Testis (tissue), 2 donors: ENCODE results near the gene HOMER1.

Source experiments
- POLR2A ChIP-seq: fragments of 450-650 bp; IDR thresholded peaks from one replicate; pipeline ENCODE4 v1.6.1; 2017; ENCODE audit warnings: antibody characterized with exemption, mild to moderate bottlenecking, moderate library complexity
- TF ChIP-seq, protein P1 (sequence below), 3 experiments: fragments of 450-650 bp in 2 of 3; fragments of 200-600 bp in 1 of 3; sonication (generic) in 1 of 3; IDR thresholded peaks; one replicate each; pipeline ENCODE4 v1.5.1; 2016 to 2019; ENCODE audit warnings: antibody characterized with exemption in 3 of 3, mild to moderate bottlenecking in 2 of 3, moderate library complexity in 1 of 3

DNA sequence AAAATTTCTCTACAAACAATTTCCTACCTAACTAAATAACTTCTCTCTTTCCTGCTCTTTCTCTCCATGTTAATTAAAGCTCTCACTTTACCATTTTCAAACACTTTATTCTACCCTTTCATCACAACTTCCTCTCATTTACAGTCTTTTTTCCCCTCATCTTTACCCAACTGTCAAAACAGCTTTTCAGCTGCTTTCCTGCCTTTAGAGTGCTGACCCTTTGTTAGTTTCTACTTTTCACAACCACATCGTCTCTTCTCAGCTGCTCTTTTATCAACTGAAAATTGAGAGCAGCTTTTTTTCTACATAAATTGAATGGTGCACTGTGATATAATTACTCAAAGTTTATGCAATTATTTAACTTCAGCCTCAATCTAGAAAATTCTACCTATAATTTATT is 3.1 kb upstream of the HOMER1 start:
- TF ChIP-seq, protein P1, sequence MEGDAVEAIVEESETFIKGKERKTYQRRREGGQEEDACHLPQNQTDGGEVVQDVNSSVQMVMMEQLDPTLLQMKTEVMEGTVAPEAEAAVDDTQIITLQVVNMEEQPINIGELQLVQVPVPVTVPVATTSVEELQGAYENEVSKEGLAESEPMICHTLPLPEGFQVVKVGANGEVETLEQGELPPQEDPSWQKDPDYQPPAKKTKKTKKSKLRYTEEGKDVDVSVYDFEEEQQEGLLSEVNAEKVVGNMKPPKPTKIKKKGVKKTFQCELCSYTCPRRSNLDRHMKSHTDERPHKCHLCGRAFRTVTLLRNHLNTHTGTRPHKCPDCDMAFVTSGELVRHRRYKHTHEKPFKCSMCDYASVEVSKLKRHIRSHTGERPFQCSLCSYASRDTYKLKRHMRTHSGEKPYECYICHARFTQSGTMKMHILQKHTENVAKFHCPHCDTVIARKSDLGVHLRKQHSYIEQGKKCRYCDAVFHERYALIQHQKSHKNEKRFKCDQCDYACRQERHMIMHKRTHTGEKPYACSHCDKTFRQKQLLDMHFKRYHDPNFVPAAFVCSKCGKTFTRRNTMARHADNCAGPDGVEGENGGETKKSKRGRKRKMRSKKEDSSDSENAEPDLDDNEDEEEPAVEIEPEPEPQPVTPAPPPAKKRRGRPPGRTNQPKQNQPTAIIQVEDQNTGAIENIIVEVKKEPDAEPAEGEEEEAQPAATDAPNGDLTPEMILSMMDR (IDR thresholded peaks at IDR 0.05), result no peak
- no peak for TF ChIP-seq POLR2A
